Keratinocyte (primary cell): ENCODE measurements around the gene KRT7. TPM values are rescaled to one million over a fixed set of nuclear protein-coding genes. Genes with fewer than 3 reads are reported as not detected.

ENCODE experiments used
- DNase-seq: peaks from one replicate; pipeline ENCODE4 v3.0.0-alpha.2; 2011; ENCODE audit warnings: low read depth, missing footprints, low spot score
- FAIRE-seq: peaks from 2 replicates; lab custom pipeline; 2011; peaks lifted over from hg19 to GRCh38; lab: Jason Lieb, UNC
- H2AFZ ChIP-seq: 2 replicates; pipeline ENCODE4 v1.6.0; 2012; ENCODE audit warnings: low read length, control low read depth, inconsistent platforms; ENCODE audit not compliant: control insufficient read depth
- H3K27ac ChIP-seq: 2 replicates; pipeline ENCODE4 v1.5.1; 2011; ENCODE audit warnings: low read length; ENCODE audit not compliant: control insufficient read depth, insufficient read depth
- H3K27me3 ChIP-seq: 3 replicates; pipeline ENCODE4 v1.6.0; 2011; ENCODE audit warnings: low read length; ENCODE audit not compliant: control insufficient read depth, insufficient read depth; ENCODE audit errors: extremely low read depth
- H3K36me3 ChIP-seq, 2 experiments: 2 replicates in 1 of 2; 3 replicates in 1 of 2; pipeline ENCODE4 v1.5.1; 2011; ENCODE audit warnings: low read length in 2 of 2, mild to moderate bottlenecking in 1 of 2; ENCODE audit not compliant: control insufficient read depth in 2 of 2, insufficient read depth in 2 of 2; ENCODE audit errors: extremely low read depth in 1 of 2
- H3K4me1 ChIP-seq: 3 replicates; pipeline ENCODE4 v1.5.1; 2011; ENCODE audit warnings: low read length; ENCODE audit not compliant: control insufficient read depth, insufficient read depth; ENCODE audit errors: extremely low read depth
- H3K4me2 ChIP-seq: 3 replicates; pipeline ENCODE4 v1.6.0; 2011; ENCODE audit warnings: low read depth, low read length; ENCODE audit not compliant: control insufficient read depth, insufficient read depth; ENCODE audit errors: extremely low read depth
- H3K4me3 ChIP-seq, 3 experiments: fragments of 200-600 bp in 1 of 3; sonication (generic) in 1 of 3; 2 replicates in 2 of 3; 3 replicates in 1 of 3; pipeline ENCODE4 v1.5.1; 2011 to 2016; ENCODE audit warnings: low read length in 3 of 3, mild to moderate bottlenecking in 3 of 3, control low read depth in 2 of 3, inconsistent platforms in 1 of 3, low read depth in 1 of 3, mixed read lengths in 1 of 3, mixed run types in 1 of 3, moderate library complexity in 1 of 3; ENCODE audit not compliant: control insufficient read depth in 2 of 3, insufficient read depth in 2 of 3; ENCODE audit errors: extremely low read depth in 1 of 3
- H3K79me2 ChIP-seq: 2 replicates; pipeline ENCODE4 v1.6.0; 2012; ENCODE audit warnings: low read length; ENCODE audit not compliant: control insufficient read depth, insufficient read depth
- H3K9ac ChIP-seq: 3 replicates; pipeline ENCODE4 v1.6.0; 2011; ENCODE audit warnings: low read length; ENCODE audit not compliant: control insufficient read depth, insufficient read depth; ENCODE audit errors: extremely low read depth
- H3K9me1 ChIP-seq: 3 replicates; pipeline ENCODE4 v1.6.0; 2011; ENCODE audit warnings: low read length; ENCODE audit not compliant: control insufficient read depth, insufficient read depth; ENCODE audit errors: extremely low read depth
- H3K9me3 ChIP-seq: 2 replicates; pipeline ENCODE4 v1.5.1; 2012; ENCODE audit warnings: low read depth, low read length; ENCODE audit not compliant: control insufficient read depth
- H4K20me1 ChIP-seq: 3 replicates; pipeline ENCODE4 v1.6.0; 2011; ENCODE audit warnings: low read length; ENCODE audit not compliant: control insufficient read depth, insufficient read depth; ENCODE audit errors: extremely low read depth
- EZH2 ChIP-seq: IDR thresholded peaks from one replicate; pipeline ENCODE4 v1.6.1; 2012; ENCODE audit warnings: inconsistent platforms, mild to moderate bottlenecking, low read length, moderate library complexity
- dilution Hi-C: fragments of 300-500 bp; cut with MboI; formaldehyde crosslinking; loops from one replicate; pipeline ENCODE4 v1.7.0; 2020; ENCODE audit warnings: low sequenced_read_pairs; ENCODE audit not compliant: extremely low pct_ligation_motif_present
- polyA plus RNA-seq, 5 experiments: library from polyadenylated mRNA; depleted of rRNA in 3 of 5; stranded (reverse) in 3 of 5; stranded (forward) in 1 of 5; unstranded in 1 of 5; fragments of >200 nt; gene quantifications; 1 replicate in 1 of 5; 2 replicates in 3 of 5; 3 replicates in 1 of 5; pipeline versions ENCODE4 v1.2.1 to v1.2.3, GENCODE V29; 2011 to 2012; ENCODE audit warnings: missing spikeins in 2 of 5, low read depth in 1 of 5, low replicate concordance in 1 of 5
- TF ChIP-seq, protein P1 (sequence below), 3 experiments: IDR thresholded peaks in 1 of 3; conservative IDR thresholded peaks in 1 of 3; optimal IDR thresholded peaks in 1 of 3; 2 replicates in 2 of 3; 3 replicates in 1 of 3; pipeline versions ENCODE3 to v1.5.1; 2011; ENCODE audit warnings: low read length in 3 of 3, mild to moderate bottlenecking in 3 of 3, moderate library complexity in 2 of 3, control low read depth in 1 of 3, inconsistent platforms in 1 of 3; ENCODE audit not compliant: insufficient read depth in 2 of 3; ENCODE audit errors: extremely low read depth in 1 of 3

The KRT7 gene
- polyA plus RNA-seq, 1 donor (not counting 4 experiments of a cell fraction or from before 2014, with no cell fraction given), result 112 TPM

DNA sequence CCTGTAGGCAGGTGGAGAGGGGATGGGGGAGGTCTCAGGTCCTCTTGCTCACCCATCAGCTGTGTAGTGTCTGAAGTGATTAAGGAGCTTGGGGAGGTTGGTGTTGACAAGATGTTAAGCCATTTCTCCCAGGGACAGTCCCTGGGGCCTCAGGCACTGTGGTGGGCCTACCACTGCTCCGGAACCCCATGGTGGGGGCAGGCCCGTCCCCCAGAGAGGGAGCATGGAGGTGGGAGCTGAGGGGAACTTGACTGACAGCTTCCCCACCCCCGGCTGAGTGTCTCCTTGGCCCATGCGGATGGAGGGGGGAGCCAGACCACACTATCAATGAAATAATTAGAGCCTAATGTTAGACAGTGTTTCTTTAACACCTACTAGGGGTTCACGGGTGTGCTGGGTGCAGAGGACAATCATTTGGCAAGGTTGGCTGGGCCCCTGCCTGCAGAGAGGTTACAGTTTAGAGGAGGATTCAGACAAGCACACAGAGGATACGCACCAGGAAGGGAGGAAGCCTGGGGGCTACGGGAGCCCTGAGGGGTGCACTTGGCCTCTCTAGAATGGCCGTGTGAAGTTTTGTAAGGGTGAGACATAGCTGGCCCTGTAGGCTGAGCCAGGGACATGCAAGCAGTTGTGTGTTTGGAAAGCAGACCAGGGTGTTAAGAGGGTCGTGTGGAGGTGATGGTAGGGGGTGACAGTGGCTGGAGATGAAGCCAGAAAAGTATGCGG lies 22.0 kb upstream of the KRT7 start:
- dilution Hi-C loops, result no loop called here
- Histone ChIP-seq H3K9me1 (no peaks in the 10 kb centered on the region), H3K27me3 (no peaks in the 10 kb centered on the region), H3K79me2 (no peaks in the 10 kb centered on the region), H3K4me2 (peak overlapping the region; percentile 13), H3K4me1 (peaks cover 71% of the 10 kb centered on the region), H2AFZ (no peak overlapping the region), H3K9me3 (no peaks in the 10 kb centered on the region), H3K9ac (no peak overlapping the region), H3K4me3 (no peak overlapping the region), H4K20me1 (no peaks in the 10 kb centered on the region), H3K36me3 (no peaks in the 10 kb centered on the region), H3K27ac (peak overlapping the region; percentile 63)
- DNase-seq (no peak), FAIRE-seq (no peak)
- TF ChIP-seq EZH2, result no peak
- TF ChIP-seq, protein P1, sequence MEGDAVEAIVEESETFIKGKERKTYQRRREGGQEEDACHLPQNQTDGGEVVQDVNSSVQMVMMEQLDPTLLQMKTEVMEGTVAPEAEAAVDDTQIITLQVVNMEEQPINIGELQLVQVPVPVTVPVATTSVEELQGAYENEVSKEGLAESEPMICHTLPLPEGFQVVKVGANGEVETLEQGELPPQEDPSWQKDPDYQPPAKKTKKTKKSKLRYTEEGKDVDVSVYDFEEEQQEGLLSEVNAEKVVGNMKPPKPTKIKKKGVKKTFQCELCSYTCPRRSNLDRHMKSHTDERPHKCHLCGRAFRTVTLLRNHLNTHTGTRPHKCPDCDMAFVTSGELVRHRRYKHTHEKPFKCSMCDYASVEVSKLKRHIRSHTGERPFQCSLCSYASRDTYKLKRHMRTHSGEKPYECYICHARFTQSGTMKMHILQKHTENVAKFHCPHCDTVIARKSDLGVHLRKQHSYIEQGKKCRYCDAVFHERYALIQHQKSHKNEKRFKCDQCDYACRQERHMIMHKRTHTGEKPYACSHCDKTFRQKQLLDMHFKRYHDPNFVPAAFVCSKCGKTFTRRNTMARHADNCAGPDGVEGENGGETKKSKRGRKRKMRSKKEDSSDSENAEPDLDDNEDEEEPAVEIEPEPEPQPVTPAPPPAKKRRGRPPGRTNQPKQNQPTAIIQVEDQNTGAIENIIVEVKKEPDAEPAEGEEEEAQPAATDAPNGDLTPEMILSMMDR (optimal IDR thresholded peaks at IDR 0.05 in 1 of 3, IDR thresholded peaks at IDR 0.05 in 1 of 3, conservative IDR thresholded peaks at IDR 0.05 in 1 of 3; ENCODE audit: extremely low read depth in 1 of 3, insufficient read depth in 2 of 3, low read length in 3 of 3), result no peak

DNA sequence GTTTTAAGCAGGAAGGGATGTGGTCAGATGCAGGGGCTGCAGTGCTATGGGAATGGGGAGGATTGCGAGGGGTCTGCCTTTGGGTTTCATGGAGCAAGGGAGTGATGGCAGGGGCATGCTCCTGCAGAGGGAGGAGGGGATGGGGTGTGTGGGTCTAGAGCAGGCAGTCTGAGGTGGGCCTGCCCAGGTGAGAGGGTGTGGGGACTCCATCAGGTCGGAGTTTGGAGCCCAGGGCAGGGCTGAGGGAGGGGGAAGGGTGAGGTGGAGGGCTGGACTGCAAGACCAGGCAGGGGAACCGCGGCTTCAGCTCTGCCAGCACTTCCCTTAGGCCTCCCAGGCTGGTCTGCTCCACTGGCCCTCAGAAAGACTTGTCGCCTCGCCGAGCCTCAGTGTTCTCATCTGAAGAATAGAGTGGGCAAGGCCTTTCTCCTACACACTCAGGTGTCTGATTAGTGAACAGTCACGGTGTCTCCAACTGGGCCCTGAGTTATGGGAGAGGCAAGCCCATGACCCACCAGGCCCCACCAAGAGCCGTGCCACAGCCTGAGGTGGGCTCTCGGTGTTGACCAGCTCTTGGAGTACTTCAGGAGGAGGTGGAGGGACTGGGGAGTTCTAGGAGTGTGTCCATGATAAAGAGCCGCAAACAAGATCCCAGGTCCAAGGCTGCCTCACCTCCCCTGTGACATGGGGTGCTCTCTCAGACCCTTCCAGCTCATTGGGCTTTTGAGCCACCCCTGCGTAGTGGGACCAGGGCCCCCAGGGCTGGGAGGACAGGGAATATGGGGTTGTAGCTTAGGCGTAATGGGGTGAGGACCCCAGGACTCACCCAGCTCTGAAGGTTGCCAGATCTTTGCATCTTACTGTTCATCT lies 21.1 kb upstream of the KRT7 start:
- Histone ChIP-seq H3K4me2 (no peak overlapping the region), H3K4me3 (no peak overlapping the region), H3K36me3 (no peaks in the 10 kb centered on the region), H3K79me2 (no peaks in the 10 kb centered on the region), H2AFZ (no peak overlapping the region), H3K27me3 (no peaks in the 10 kb centered on the region), H3K9me3 (no peaks in the 10 kb centered on the region), H3K9ac (no peak overlapping the region), H3K27ac (no peak overlapping the region), H3K9me1 (no peaks in the 10 kb centered on the region), H3K4me1 (peaks cover 79% of the 10 kb centered on the region), H4K20me1 (no peaks in the 10 kb centered on the region)
- dilution Hi-C loops, result no loop called here
- no peak for FAIRE-seq
- TF ChIP-seq, protein P1 (optimal IDR thresholded peaks at IDR 0.05 in 1 of 3, IDR thresholded peaks at IDR 0.05 in 1 of 3, conservative IDR thresholded peaks at IDR 0.05 in 1 of 3; ENCODE audit: extremely low read depth in 1 of 3, insufficient read depth in 2 of 3, low read length in 3 of 3), result no peak
- TF ChIP-seq EZH2, result no peak
- DNase-seq, result no peak
